HCT116 (cell line): ENCODE data around the gene RGS11. TPM values are rescaled to one million over a fixed set of nuclear protein-coding genes. Genes with fewer than 3 reads are reported as not detected.

Source experiments
- ATAC-seq: fragments of 200-7000 bp; cut with Tn5 transposase; 2 replicates; pipeline ENCODE4 v1.9.1; 2020; ENCODE audit warnings: mild to moderate bottlenecking, moderate library complexity
- BruUV-seq: library from RNA; stranded (reverse); fragments of 400-500 nt; replicated peaks from 2 replicates; lab custom pipeline; 2021; lab: Mats Ljungman, UMichigan
- CTCF ChIA-PET: fragments of 300-600 bp; sonication (Branson Sonifier 250); formaldehyde crosslinking; loops from one replicate; lab custom pipeline; 2021; ENCODE audit warnings: antibody characterized with exemption; lab: Charles Lee
- POLR2A ChIA-PET: fragments of 300-600, 350-600 bp; sonication (Branson Sonifier 250); formaldehyde crosslinking; loops from one replicate; lab custom pipeline; 2021; ENCODE audit warnings: antibody characterized with exemption; lab: Charles Lee
- RAD21 ChIA-PET, 2 experiments: fragments of 300-600 bp; sonication (Branson Sonifier 250); formaldehyde crosslinking; loops; one replicate each; lab custom pipeline; 2023; ENCODE audit warnings: low total read pairs in 2 of 2; ENCODE audit not compliant: uncharacterized antibody in 2 of 2, unreplicated experiment in 2 of 2, low non-redundant PET in 1 of 2; lab: Charles Lee
- DNase-seq: peaks from one replicate; pipeline ENCODE4 v3.0.0-alpha.2; 2010; ENCODE audit warnings: low read depth, low spot score
- H2AFZ ChIP-seq: fragments of 200-600 bp; shearing (Covaris generic), sonication (generic); 2 replicates; pipeline ENCODE4 v1.6.1; 2017; ENCODE audit warnings: low read depth, mixed run types, mixed read lengths, antibody characterized with exemption, low read length; ENCODE audit not compliant: poor library complexity, severe bottlenecking
- H3K27ac ChIP-seq: 2 replicates; pipeline ENCODE4 v1.5.1; 2012; ENCODE audit warnings: low read depth, low read length
- H3K27me3 ChIP-seq: fragments of 200-600 bp; sonication (generic); 2 replicates; pipeline ENCODE4 v1.6.1; 2016; ENCODE audit warnings: mixed run types, low read length, mixed read lengths; ENCODE audit not compliant: insufficient read depth
- H3K36me3 ChIP-seq, 2 experiments: fragments of 200-500 bp in 1 of 2; fragments of 200-600 bp in 1 of 2; sonication (Bioruptor generic) in 1 of 2; sonication (generic) in 1 of 2; 2 replicates each; pipeline versions ENCODE4 v1.5.1 to v1.6.1; 2014 to 2016; ENCODE audit warnings: low read length in 2 of 2, inconsistent platforms in 1 of 2, mixed read lengths in 1 of 2, mixed run types in 1 of 2; ENCODE audit not compliant: insufficient read depth in 2 of 2, control insufficient read depth in 1 of 2
- H3K4me1 ChIP-seq, 2 experiments: fragments of 200-600 bp in 1 of 2; sonication (generic) in 1 of 2; 2 replicates each; pipeline versions ENCODE4 v1.5.1 to v1.6.1; 2012 to 2017; ENCODE audit warnings: low read length in 2 of 2, inconsistent platforms in 1 of 2, mild to moderate bottlenecking in 1 of 2, mixed read lengths in 1 of 2, mixed run types in 1 of 2, moderate library complexity in 1 of 2; ENCODE audit not compliant: insufficient read depth in 2 of 2, control insufficient read depth in 1 of 2
- H3K4me2 ChIP-seq: fragments of 200-600 bp; sonication (generic); 2 replicates; pipeline ENCODE4 v1.6.1; 2017; ENCODE audit warnings: mixed run types, low read length, mixed read lengths
- H3K4me3 ChIP-seq, 2 experiments: fragments of 200-600 bp in 1 of 2; sonication (generic) in 1 of 2; replicated peaks in 1 of 2; 2 replicates each; pipeline ENCODE4 v1.5.1; 2011 to 2016; ENCODE audit warnings: low read length in 2 of 2, control low read depth in 1 of 2, low read depth in 1 of 2, mild to moderate bottlenecking in 1 of 2, mixed read lengths in 1 of 2, mixed run types in 1 of 2
- H3K79me2 ChIP-seq: fragments of 200-600 bp; sonication (generic); 2 replicates; pipeline ENCODE4 v1.6.1; 2017; ENCODE audit warnings: mild to moderate bottlenecking, mixed run types, low read length, moderate library complexity, mixed read lengths; ENCODE audit not compliant: insufficient read depth
- H3K9ac ChIP-seq: fragments of 200-600 bp; sonication (generic); 2 replicates; pipeline ENCODE4 v1.6.1; 2016; ENCODE audit warnings: low read length, mixed read lengths
- H3K9me2 ChIP-seq: fragments of 200-600 bp; sonication (generic), shearing (Covaris generic); 2 replicates; pipeline ENCODE4 v1.6.1; 2017; ENCODE audit warnings: mixed run types, mild to moderate bottlenecking, moderate library complexity; ENCODE audit not compliant: insufficient read depth
- H3K9me3 ChIP-seq, 2 experiments: fragments of 200-500 bp in 1 of 2; fragments of 200-600 bp in 1 of 2; sonication (Bioruptor generic) in 1 of 2; sonication (generic) in 1 of 2; 2 replicates each; pipeline ENCODE4 v1.6.1; 2014 to 2017; ENCODE audit warnings: low read length in 2 of 2, mixed read lengths in 2 of 2, inconsistent platforms in 1 of 2, low read depth in 1 of 2, mild to moderate bottlenecking in 1 of 2, mixed run types in 1 of 2, moderate library complexity in 1 of 2; ENCODE audit not compliant: control insufficient read depth in 1 of 2, insufficient read depth in 1 of 2
- H4K20me1 ChIP-seq: fragments of 200-600 bp; sonication (generic), shearing (Covaris generic); 2 replicates; pipeline ENCODE4 v1.6.1; 2017; ENCODE audit warnings: mixed run types, mild to moderate bottlenecking, moderate library complexity; ENCODE audit not compliant: insufficient read depth
- ATF3 ChIP-seq: IDR thresholded peaks from 2 replicates; pipeline ENCODE4 v1.6.1; 2012
- FOSL1 ChIP-seq: IDR thresholded peaks from 2 replicates; pipeline ENCODE4 v1.6.1; 2012; ENCODE audit warnings: low read depth
- MAX ChIP-seq: IDR thresholded peaks from 2 replicates; pipeline ENCODE4 v1.6.1; 2012
- ZNF274 ChIP-seq: fragments of 200-500 bp; sonication (Bioruptor generic); IDR thresholded peaks from 2 replicates; pipeline ENCODE4 v1.6.1; 2014; ENCODE audit warnings: mild to moderate bottlenecking, low read depth, low read length, inconsistent platforms
- intact Hi-C: fragments of 100-400 bp; cut with micrococcal nuclease; formaldehyde crosslinking; loops from 2 replicates; pipeline ENCODE4 v1.10.0; 2022
- total RNA-seq: library from RNA; stranded (reverse); gene quantifications from one replicate; pipeline ENCODE4 v1.2.1, GENCODE V29; 2021; ENCODE audit not compliant: unreplicated experiment
- TF ChIP-seq, protein P1 (sequence below): IDR thresholded peaks from 2 replicates; pipeline ENCODE4 v1.6.1; 2012; ENCODE audit warnings: low read depth

The RGS11 gene
- total RNA-seq, 1 experiment from 2014 or later = not detected

GRCh38 chr16:276426-277077 is 808 bp upstream of the RGS11 start:
- no peaks in the 10 kb centered on the region for H3K79me2 ChIP-seq
- DNase-seq (no peak), ATAC-seq (no peak)
- no peak overlapping the region for H2AFZ ChIP-seq
- H3K4me3 ChIP-seq = no peak overlapping the region
- BruUV-seq = no TSS peak
- ChIA-PET POLR2A (no interaction called here), RAD21 (no interaction called here), CTCF (no interaction called here)
- TF ChIP-seq, protein P1, sequence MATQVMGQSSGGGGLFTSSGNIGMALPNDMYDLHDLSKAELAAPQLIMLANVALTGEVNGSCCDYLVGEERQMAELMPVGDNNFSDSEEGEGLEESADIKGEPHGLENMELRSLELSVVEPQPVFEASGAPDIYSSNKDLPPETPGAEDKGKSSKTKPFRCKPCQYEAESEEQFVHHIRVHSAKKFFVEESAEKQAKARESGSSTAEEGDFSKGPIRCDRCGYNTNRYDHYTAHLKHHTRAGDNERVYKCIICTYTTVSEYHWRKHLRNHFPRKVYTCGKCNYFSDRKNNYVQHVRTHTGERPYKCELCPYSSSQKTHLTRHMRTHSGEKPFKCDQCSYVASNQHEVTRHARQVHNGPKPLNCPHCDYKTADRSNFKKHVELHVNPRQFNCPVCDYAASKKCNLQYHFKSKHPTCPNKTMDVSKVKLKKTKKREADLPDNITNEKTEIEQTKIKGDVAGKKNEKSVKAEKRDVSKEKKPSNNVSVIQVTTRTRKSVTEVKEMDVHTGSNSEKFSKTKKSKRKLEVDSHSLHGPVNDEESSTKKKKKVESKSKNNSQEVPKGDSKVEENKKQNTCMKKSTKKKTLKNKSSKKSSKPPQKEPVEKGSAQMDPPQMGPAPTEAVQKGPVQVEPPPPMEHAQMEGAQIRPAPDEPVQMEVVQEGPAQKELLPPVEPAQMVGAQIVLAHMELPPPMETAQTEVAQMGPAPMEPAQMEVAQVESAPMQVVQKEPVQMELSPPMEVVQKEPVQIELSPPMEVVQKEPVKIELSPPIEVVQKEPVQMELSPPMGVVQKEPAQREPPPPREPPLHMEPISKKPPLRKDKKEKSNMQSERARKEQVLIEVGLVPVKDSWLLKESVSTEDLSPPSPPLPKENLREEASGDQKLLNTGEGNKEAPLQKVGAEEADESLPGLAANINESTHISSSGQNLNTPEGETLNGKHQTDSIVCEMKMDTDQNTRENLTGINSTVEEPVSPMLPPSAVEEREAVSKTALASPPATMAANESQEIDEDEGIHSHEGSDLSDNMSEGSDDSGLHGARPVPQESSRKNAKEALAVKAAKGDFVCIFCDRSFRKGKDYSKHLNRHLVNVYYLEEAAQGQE = no peak
- TF ChIP-seq ZNF274 = no peak
- TF ChIP-seq FOSL1 = no peak
- TF ChIP-seq MAX = no peak
- TF ChIP-seq ATF3 = no peak
- no peaks in the 10 kb centered on the region for H3K36me3 ChIP-seq
- no peaks in the 10 kb centered on the region for H4K20me1 ChIP-seq
- H3K27me3 ChIP-seq = no peaks in the 10 kb centered on the region
- no peaks in the 10 kb centered on the region for H3K9me3 ChIP-seq
- intact Hi-C loops = no loop called here
- H3K27ac ChIP-seq = no peak overlapping the region
- no peaks in the 10 kb centered on the region for H3K4me1 ChIP-seq
- H3K9ac ChIP-seq = no peak overlapping the region
- H3K9me2 ChIP-seq = no peaks in the 10 kb centered on the region
- H3K4me2 ChIP-seq = no peak overlapping the region
